ENCODE data around the gene GPR55. TPM values are rescaled to one million over a fixed set of nuclear protein-coding genes. Genes with fewer than 3 reads are reported as not detected.

GPR55 gene
- total and polyA plus RNA-seq, 4 experiments from 2014 or later: 2.4 to 8.3 (median 8.1) TPM; not detected in 1

GRCh38 chr2:230871361-230872150, 53.5 kb downstream of the GPR55 start:
- no peak overlapping the region for H3K27ac Mint-ChIP-seq
- no peaks in the 10 kb centered on the region for H3K27me3 ChIP-seq (ENCODE audit: insufficient read depth, low read length)
- H3K27me3 Mint-ChIP-seq: no peaks in the 10 kb centered on the region
- peaks cover 0 to 2% of the 10 kb centered on the region in 2 donors for H3K36me3 Mint-ChIP-seq
- intact Hi-C loops (cut with micrococcal nuclease): no loop called here
- H3K4me1 ChIP-seq (ENCODE audit: insufficient read depth, low read length): peaks cover 25% of the 10 kb centered on the region
- no peak overlapping the region for H3K27ac ChIP-seq (ENCODE audit: low read depth, low read length)
- H3K36me3 ChIP-seq (ENCODE audit: insufficient read depth, low read length): no peaks in the 10 kb centered on the region
- H3K4me3 Mint-ChIP-seq: no peak overlapping the region
- H3K9me3 ChIP-seq (ENCODE audit: control insufficient read depth in 1 of 2, low read length in 2 of 2): no peaks in the 10 kb centered on the region
- peaks cover 14 to 41% (median 28%) of the 10 kb centered on the region in 4 donors for H3K4me1 Mint-ChIP-seq
- H3K4me3 ChIP-seq (ENCODE audit: low read length in 2 of 2): no peak overlapping the region
- POLR2A ChIA-PET (ENCODE audit: partially characterized antibody): interaction anchor here (1.0 kb wide), 1 partner anchor 10 kb away, joined by 3 read pairs; no protein-coding TSS in a partner anchor
- CTCF ChIA-PET (ENCODE audit: partially characterized antibody): interaction anchor here (1.2 kb wide), 1 partner anchor 47 kb away, joined by 3 read pairs; no protein-coding TSS in a partner anchor
- H3K9me3 Mint-ChIP-seq: no peaks in the 10 kb centered on the region
- DNase-seq: no peak

- intact Hi-C loops (cut with micrococcal nuclease): no loop called here
- H3K27ac Mint-ChIP-seq: peak overlapping the region in 1 of 7 donors; percentile 61
- CTCF ChIA-PET (ENCODE audit: partially characterized antibody): no interaction called here
- peaks cover 0 to 2% of the 10 kb centered on the region in 2 donors for H3K36me3 Mint-ChIP-seq
- Histone ChIP-seq H3K36me3 (ENCODE audit: insufficient read depth, low read length) (no peaks in the 10 kb centered on the region), H3K4me3 (ENCODE audit: low read length in 2 of 2) (no peak overlapping the region), H3K27ac (ENCODE audit: low read depth, low read length) (no peak overlapping the region), H3K4me1 (ENCODE audit: insufficient read depth, low read length) (peaks cover 33% of the 10 kb centered on the region), H3K27me3 (ENCODE audit: insufficient read depth, low read length) (no peaks in the 10 kb centered on the region), H3K9me3 (ENCODE audit: control insufficient read depth in 1 of 2, low read length in 2 of 2) (no peaks in the 10 kb centered on the region)
- H3K4me1 Mint-ChIP-seq: peaks cover 19 to 49% (median 33%) of the 10 kb centered on the region in 4 donors
- no peaks in the 10 kb centered on the region for H3K27me3 Mint-ChIP-seq
- POLR2A ChIA-PET (ENCODE audit: partially characterized antibody): no interaction called here
- H3K9me3 Mint-ChIP-seq: no peaks in the 10 kb centered on the region
- DNase-seq: no peak
- no peak overlapping the region for H3K4me3 Mint-ChIP-seq
These were observed 54.3 kb downstream of the GPR55 start for GRCh38 chr2:230870544-230871360.

GRCh38 chr2:230869914-230870543, 55.0 kb downstream of the GPR55 start:
- Histone ChIP-seq H3K9me3 (ENCODE audit: control insufficient read depth in 1 of 2, low read length in 2 of 2) (no peaks in the 10 kb centered on the region), H3K36me3 (ENCODE audit: insufficient read depth, low read length) (no peaks in the 10 kb centered on the region), H3K27me3 (ENCODE audit: insufficient read depth, low read length) (no peaks in the 10 kb centered on the region), H3K27ac (ENCODE audit: low read depth, low read length) (no peak overlapping the region), H3K4me1 (ENCODE audit: insufficient read depth, low read length) (peaks cover 39% of the 10 kb centered on the region), H3K4me3 (ENCODE audit: low read length in 2 of 2) (no peak overlapping the region)
- H3K36me3 Mint-ChIP-seq: peaks cover 0 to 1% of the 10 kb centered on the region in 2 donors
- peak overlapping the region in 1 of 7 donors; percentile 61 for H3K27ac Mint-ChIP-seq
- POLR2A ChIA-PET (ENCODE audit: partially characterized antibody): interaction anchor here (1.1 kb wide), 1 partner anchor 9 kb away, joined by 3 read pairs; no protein-coding TSS in a partner anchor
- no peaks in the 10 kb centered on the region for H3K27me3 Mint-ChIP-seq
- intact Hi-C loops (cut with micrococcal nuclease): loop anchor here (10.0 kb wide), 1 partner anchor 105 kb away; no protein-coding TSS in a partner anchor
- no peak for DNase-seq
- no peak overlapping the region for H3K4me3 Mint-ChIP-seq
- H3K4me1 Mint-ChIP-seq: peaks cover 19 to 52% (median 34%) of the 10 kb centered on the region in 4 donors
- CTCF ChIA-PET (ENCODE audit: partially characterized antibody): no interaction called here
- H3K9me3 Mint-ChIP-seq: no peaks in the 10 kb centered on the region

- peaks cover 19 to 55% (median 37%) of the 10 kb centered on the region in 4 donors for H3K4me1 Mint-ChIP-seq
- no peaks in the 10 kb centered on the region for H3K9me3 ChIP-seq (ENCODE audit: control insufficient read depth in 1 of 2, low read length in 2 of 2)
- H3K9me3 Mint-ChIP-seq: no peaks in the 10 kb centered on the region
- peaks cover 42% of the 10 kb centered on the region for H3K4me1 ChIP-seq (ENCODE audit: insufficient read depth, low read length)
- peaks cover 0 to 4% of the 10 kb centered on the region in 2 donors for H3K36me3 Mint-ChIP-seq
- intact Hi-C loops (cut with micrococcal nuclease): loop anchor here (10.0 kb wide), 1 partner anchor 106 kb away; no protein-coding TSS in a partner anchor
- POLR2A ChIA-PET (ENCODE audit: partially characterized antibody): interaction anchor here (1.1 kb wide), 1 partner anchor 8 kb away, joined by 3 read pairs; no protein-coding TSS in a partner anchor
- DNase-seq: no peak
- peak overlapping the region in 1 of 8 donors; percentile 36 for H3K4me3 Mint-ChIP-seq
- CTCF ChIA-PET (ENCODE audit: partially characterized antibody): interaction anchor here (0.6 to 2.8 kb wide), 2 partner anchors 19 to 21 kb away, joined by 3 to 10 read pairs; no protein-coding TSS in a partner anchor
- H3K27ac Mint-ChIP-seq: peak overlapping the region in 3 of 7 donors; percentile 12 to 32 (median 26)
- no peaks in the 10 kb centered on the region for H3K36me3 ChIP-seq (ENCODE audit: insufficient read depth, low read length)
- H3K27me3 Mint-ChIP-seq: no peaks in the 10 kb centered on the region
- no peaks in the 10 kb centered on the region for H3K27me3 ChIP-seq (ENCODE audit: insufficient read depth, low read length)
- H3K27ac ChIP-seq (ENCODE audit: low read depth, low read length): no peak overlapping the region
- H3K4me3 ChIP-seq (ENCODE audit: low read length in 2 of 2): no peak overlapping the region
These were observed 55.8 kb downstream of the GPR55 start for GRCh38 chr2:230868947-230869913.

- H3K4me1 ChIP-seq (ENCODE audit: insufficient read depth, low read length): peaks cover 41% of the 10 kb centered on the region
- H3K4me3 ChIP-seq (ENCODE audit: low read length in 2 of 2): no peak overlapping the region
- no peaks in the 10 kb centered on the region for H3K27me3 ChIP-seq (ENCODE audit: insufficient read depth, low read length)
These were observed 56.7 kb downstream of the GPR55 start for GRCh38 chr2:230868161-230868946.

More at GRCh38 chr2:230868161-230868946, 56.7 kb downstream of the GPR55 start:
- Mint-ChIP-seq H3K27ac (peak overlapping the region in 1 of 7 donors; percentile 26), H3K4me1 (peaks cover 19 to 54% (median 39%) of the 10 kb centered on the region in 4 donors), H3K36me3 (peaks cover 0 to 4% of the 10 kb centered on the region in 2 donors), H3K27me3 (no peaks in the 10 kb centered on the region), H3K4me3 (peak overlapping the region in 1 of 8 donors; percentile 36), H3K9me3 (peaks cover 0 to 1% (median 0%) of the 10 kb centered on the region in 8 donors)
- intact Hi-C loops (cut with micrococcal nuclease): loop anchor here (10.0 kb wide), 1 partner anchor 106 kb away; no protein-coding TSS in a partner anchor
- Histone ChIP-seq H3K36me3 (ENCODE audit: insufficient read depth, low read length) (no peaks in the 10 kb centered on the region), H3K27ac (ENCODE audit: low read depth, low read length) (no peak overlapping the region), H3K9me3 (ENCODE audit: control insufficient read depth in 1 of 2, low read length in 2 of 2) (no peaks in the 10 kb centered on the region)
- no peak for DNase-seq
- POLR2A ChIA-PET (ENCODE audit: partially characterized antibody): interaction anchor here (1.7 kb wide), 1 partner anchor 8 kb away, joined by 6 read pairs; no protein-coding TSS in a partner anchor
- CTCF ChIA-PET (ENCODE audit: partially characterized antibody): interaction anchor here (2.8 kb wide), 1 partner anchor 20 kb away, joined by 10 read pairs; no protein-coding TSS in a partner anchor

All from CD4-positive, alpha-beta memory T cell (primary cell).